HG02678 (cell line): ENCODE data around the gene ZNF326.

Experiments
- ATAC-seq: cut with Tn5 transposase; IDR thresholded peaks from one replicate; pipeline ENCODE4 v1.9.1; 2021; ENCODE audit warnings: mild to moderate bottlenecking, moderate library complexity; ENCODE audit not compliant: unreplicated experiment

Gene ZNF326

GRCh38 chr1:89994805-89995597 lies at the start of gene ZNF326:
ZNF326 (plus strand) TSS chr1:89995110; CDS start chr1:89995258, 148 bp downstream.
- ATAC-seq, result peak; percentile 95

GRCh38 chr1:89945852-89946476 lies 48.9 kb upstream of the ZNF326 start:
- ATAC-seq, result peak; percentile 83

- ATAC-seq, result no peak
These were observed 48.4 kb upstream of the ZNF326 start for GRCh38 chr1:89946532-89946931.

- ATAC-seq, result no peak
These were observed 46.1 kb upstream of the ZNF326 start for GRCh38 chr1:89948722-89949345.

GRCh38 chr1:89949991-89950624 lies 44.8 kb upstream of the ZNF326 start:
- ATAC-seq, result no peak

GRCh38 chr1:89950703-89951102 lies 44.2 kb upstream of the ZNF326 start:
- no peak for ATAC-seq

- no peak for ATAC-seq
These were observed 42.9 kb upstream of the ZNF326 start for GRCh38 chr1:89951766-89952604.

GRCh38 chr1:89952605-89953130 lies 42.2 kb upstream of the ZNF326 start:
- ATAC-seq, result peak; percentile 11

GRCh38 chr1:89953131-89953626 lies 41.7 kb upstream of the ZNF326 start:
- ATAC-seq, result peak; percentile 58

GRCh38 chr1:89953929-89954328 lies 41.0 kb upstream of the ZNF326 start:
- no peak for ATAC-seq

- no peak for ATAC-seq
These were observed 40.5 kb upstream of the ZNF326 start for GRCh38 chr1:89954401-89954800.

GRCh38 chr1:89955311-89956205 lies 39.4 kb upstream of the ZNF326 start:
- ATAC-seq, result no peak

GRCh38 chr1:89957107-89957506 lies 37.8 kb upstream of the ZNF326 start:
- no peak for ATAC-seq

- no peak for ATAC-seq
These were observed 35.9 kb upstream of the ZNF326 start for GRCh38 chr1:89958851-89959654.

- no peak for ATAC-seq
These were observed 35.2 kb upstream of the ZNF326 start for GRCh38 chr1:89959719-89960118.

GRCh38 chr1:89962024-89962741 lies 32.7 kb upstream of the ZNF326 start:
- no peak for ATAC-seq

- no peak for ATAC-seq
These were observed 32.2 kb upstream of the ZNF326 start for GRCh38 chr1:89962742-89963075.
